Body of pancreas (tissue), 4 donors: ENCODE results near the gene RBSN. TPM values are rescaled to one million over a fixed set of nuclear protein-coding genes. Genes with fewer than 3 reads are reported as not detected.

ENCODE experiments used
- ATAC-seq: fragments of 150-250 bp; one replicate; pipeline ENCODE4 v1.9.1; 2016
- DNase-seq, 4 donors: peaks; one replicate each; pipeline ENCODE4 v3.0.0-alpha.2; 2019
- H3K27ac ChIP-seq, 4 donors: fragments of 200-600 bp; sonication (generic); 1 replicate in 3 of 4; 2 replicates in 1 of 4; pipeline versions ENCODE4 v1.5.1 to v1.6.1; 2016 to 2019; ENCODE audit warnings: mild to moderate bottlenecking in 1 of 4, mixed read lengths in 1 of 4, moderate library complexity in 1 of 4
- H3K27me3 ChIP-seq, 2 donors: fragments of 200-600 bp; sonication (generic); one replicate each; pipeline ENCODE4 v1.6.0; 2016; ENCODE audit warnings: mild to moderate bottlenecking in 1 of 2
- H3K36me3 ChIP-seq, 2 donors: fragments of 200-600 bp; sonication (generic); replicated peaks in 1 of 2; 2 replicates each; pipeline ENCODE4 v1.5.1; 2016; ENCODE audit warnings: low read depth in 2 of 2; ENCODE audit not compliant: insufficient read depth in 1 of 2
- H3K4me1 ChIP-seq: fragments of 200-600 bp; sonication (generic); one replicate; pipeline ENCODE4 v1.6.0; 2016
- H3K4me3 ChIP-seq, 2 donors: fragments of 200-600 bp; sonication (generic); 1 replicate in 1 of 2; 2 replicates in 1 of 2; pipeline ENCODE4 v1.5.1; 2016 to 2019
- H3K9me3 ChIP-seq, 3 donors: fragments of 200-600 bp; sonication (generic); 1 replicate in 2 of 3; 2 replicates in 1 of 3; pipeline ENCODE4 v1.5.1; 2016
- POLR2A ChIP-seq, 3 donors: fragments of 450-650 bp; IDR thresholded peaks; one replicate each; pipeline ENCODE4 v1.6.1; 2016; ENCODE audit warnings: antibody characterized with exemption in 3 of 3, mild to moderate bottlenecking in 2 of 3
- WGBS, 2 donors: methylation state at CpG; one replicate each; pipeline ENCODE4 v1.1.5; 2017; 5-methylcytosine and 5-hydroxymethylcytosine counted together
- intact Hi-C: fragments of 100-400 bp; cut with DNase I; formaldehyde crosslinking; loops from one replicate; pipeline ENCODE4 v1.15.1; 2023
- total RNA-seq, 2 donors: library from RNA; depleted of rRNA; stranded (reverse); fragments of >200 nt; gene quantifications; one replicate each; pipeline ENCODE4 v1.1.0, GENCODE V29; 2016
- TF ChIP-seq, protein P1 (sequence below), 7 experiments: fragments of 450-650 bp in 4 of 7; fragments of 200-600 bp in 3 of 7; sonication (generic) in 3 of 7; IDR thresholded peaks; one replicate each; pipeline ENCODE4 v1.5.1; 2016 to 2019; ENCODE audit warnings: antibody characterized with exemption in 7 of 7

Gene RBSN
- total RNA-seq, 2 donors from 2014 or later, result 9.1 to 9.2 TPM

DNA sequence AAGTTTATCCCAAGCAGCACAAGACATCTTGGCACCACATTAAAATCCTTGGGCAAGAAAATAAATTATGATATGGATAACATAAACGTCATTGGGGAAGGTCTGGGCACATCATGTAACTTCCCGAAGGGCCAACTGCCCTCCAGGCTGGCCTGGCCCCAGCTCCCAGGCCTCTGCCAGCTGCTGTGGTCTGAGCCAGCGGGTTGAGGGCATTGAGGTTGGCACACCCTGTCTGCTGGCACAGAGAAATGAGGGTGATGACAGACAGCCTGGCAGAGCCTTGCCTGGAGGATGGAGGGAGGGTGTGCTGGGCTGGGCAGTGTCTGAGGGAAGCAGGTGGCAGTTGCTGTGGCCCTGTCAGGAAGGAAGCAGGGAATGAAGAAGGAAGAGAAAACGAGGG is 3.3 kb upstream of the RBSN start:
- intact Hi-C loops, result no loop called here
- Histone ChIP-seq H3K9me3 (no peaks in the 10 kb centered on the region), H3K4me1 (peaks cover 11% of the 10 kb centered on the region), H3K27ac (peak overlapping the region in 1 of 4 donors; percentile 1), H3K36me3 (no peaks in the 10 kb centered on the region), H3K27me3 (no peaks in the 10 kb centered on the region), H3K4me3 (no peak overlapping the region)
- DNase-seq, result peak; percentile 56 to 86 (median 70)
- TF ChIP-seq, protein P1, sequence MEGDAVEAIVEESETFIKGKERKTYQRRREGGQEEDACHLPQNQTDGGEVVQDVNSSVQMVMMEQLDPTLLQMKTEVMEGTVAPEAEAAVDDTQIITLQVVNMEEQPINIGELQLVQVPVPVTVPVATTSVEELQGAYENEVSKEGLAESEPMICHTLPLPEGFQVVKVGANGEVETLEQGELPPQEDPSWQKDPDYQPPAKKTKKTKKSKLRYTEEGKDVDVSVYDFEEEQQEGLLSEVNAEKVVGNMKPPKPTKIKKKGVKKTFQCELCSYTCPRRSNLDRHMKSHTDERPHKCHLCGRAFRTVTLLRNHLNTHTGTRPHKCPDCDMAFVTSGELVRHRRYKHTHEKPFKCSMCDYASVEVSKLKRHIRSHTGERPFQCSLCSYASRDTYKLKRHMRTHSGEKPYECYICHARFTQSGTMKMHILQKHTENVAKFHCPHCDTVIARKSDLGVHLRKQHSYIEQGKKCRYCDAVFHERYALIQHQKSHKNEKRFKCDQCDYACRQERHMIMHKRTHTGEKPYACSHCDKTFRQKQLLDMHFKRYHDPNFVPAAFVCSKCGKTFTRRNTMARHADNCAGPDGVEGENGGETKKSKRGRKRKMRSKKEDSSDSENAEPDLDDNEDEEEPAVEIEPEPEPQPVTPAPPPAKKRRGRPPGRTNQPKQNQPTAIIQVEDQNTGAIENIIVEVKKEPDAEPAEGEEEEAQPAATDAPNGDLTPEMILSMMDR (IDR thresholded peaks at IDR 0.05), result no peak
- TF ChIP-seq POLR2A (IDR thresholded peaks at IDR 0.05), result no peak
- peak; percentile 51 for ATAC-seq
- WGBS, 2 donors, result 10 to 11% methylated on average over 4 of the region's 4 CpGs

DNA sequence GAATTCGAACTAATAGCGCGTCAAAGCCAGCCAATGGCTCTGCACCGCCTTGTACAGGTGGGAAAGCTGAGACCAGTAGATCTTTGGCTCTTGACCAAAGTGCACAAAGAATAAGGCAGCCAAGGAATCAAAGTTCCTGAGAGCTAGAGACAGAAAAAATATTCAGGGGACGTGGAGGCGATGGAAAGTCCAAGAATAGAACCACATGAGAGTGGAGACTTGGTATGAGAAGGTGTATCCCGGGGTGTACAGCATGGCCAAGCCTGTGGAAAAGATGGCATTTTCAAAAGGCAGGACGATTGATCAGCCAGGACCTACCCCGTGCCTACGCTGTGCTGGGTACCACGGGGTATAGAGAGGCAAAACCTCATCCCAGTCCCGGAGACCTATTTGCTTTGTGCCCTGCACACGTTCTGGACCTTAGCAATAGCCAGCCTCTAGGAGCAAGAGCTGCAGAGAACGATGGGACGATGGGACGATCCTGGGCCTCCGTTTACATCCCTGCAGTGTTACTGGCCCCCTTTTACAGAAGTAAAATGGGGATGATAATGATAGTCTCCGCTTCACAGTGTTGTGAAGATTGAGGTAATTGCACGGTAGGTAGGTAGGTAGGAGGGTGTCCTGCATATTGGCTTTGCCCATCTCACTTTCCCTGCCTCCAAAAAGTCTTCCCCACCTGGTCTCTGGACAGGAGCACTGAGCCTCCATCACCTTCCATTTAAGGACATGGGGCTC is 583 bp upstream of the RBSN start:
- H3K4me3 ChIP-seq, result peak overlapping the region; percentile 81 to 98
- H3K36me3 ChIP-seq, result peaks cover 0 to 4% of the 10 kb centered on the region in 2 donors
- intact Hi-C loops, result no loop called here
- no peaks in the 10 kb centered on the region for H3K27me3 ChIP-seq
- ATAC-seq, result peak; percentile 28
- no peaks in the 10 kb centered on the region for H3K9me3 ChIP-seq
- WGBS, 2 donors, result 12% methylated on average over 15 to 19 of the region's 19 CpGs
- peak in 3 of 4 donors; percentile 8 to 24 (median 13) for DNase-seq
- no peak for TF ChIP-seq POLR2A (IDR thresholded peaks at IDR 0.05)
- TF ChIP-seq, protein P1 (IDR thresholded peaks at IDR 0.05), result no peak
- peak overlapping the region; percentile 44 to 77 (median 69) for H3K27ac ChIP-seq
- H3K4me1 ChIP-seq, result peaks cover 11% of the 10 kb centered on the region

DNA sequence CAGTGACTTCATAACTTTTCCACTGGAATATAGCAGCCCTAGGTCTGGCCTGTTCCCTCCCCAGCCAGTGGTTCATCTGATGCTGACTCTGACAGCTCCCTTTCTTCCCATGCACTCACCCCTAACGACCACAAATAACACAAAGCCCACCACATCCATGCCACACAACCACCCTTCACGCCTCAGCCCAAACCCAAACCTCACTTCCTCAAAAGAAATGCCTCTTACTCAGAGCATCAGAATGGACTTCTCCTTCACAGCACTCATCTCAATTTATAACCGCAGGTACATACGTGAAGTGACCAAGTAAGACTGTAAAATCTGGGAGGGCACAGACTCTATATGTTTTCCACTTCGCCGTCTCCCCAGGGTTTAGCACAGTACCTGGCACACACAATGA is 1.1 kb downstream of the RBSN start:
- H3K36me3 ChIP-seq, result peaks cover 0 to 7% of the 10 kb centered on the region in 2 donors
- intact Hi-C loops, result no loop called here
- no peak overlapping the region for H3K4me3 ChIP-seq
- TF ChIP-seq, protein P1 (IDR thresholded peaks at IDR 0.05), result no peak
- no peak for TF ChIP-seq POLR2A (IDR thresholded peaks at IDR 0.05)
- H3K9me3 ChIP-seq, result no peaks in the 10 kb centered on the region
- peaks cover 11% of the 10 kb centered on the region for H3K4me1 ChIP-seq
- ATAC-seq, result no peak
- H3K27me3 ChIP-seq, result no peaks in the 10 kb centered on the region
- no peak overlapping the region for H3K27ac ChIP-seq
- no peak for DNase-seq
- WGBS, 2 donors, result 38 to 65% methylated on average over 6 of the region's 6 CpGs

DNA sequence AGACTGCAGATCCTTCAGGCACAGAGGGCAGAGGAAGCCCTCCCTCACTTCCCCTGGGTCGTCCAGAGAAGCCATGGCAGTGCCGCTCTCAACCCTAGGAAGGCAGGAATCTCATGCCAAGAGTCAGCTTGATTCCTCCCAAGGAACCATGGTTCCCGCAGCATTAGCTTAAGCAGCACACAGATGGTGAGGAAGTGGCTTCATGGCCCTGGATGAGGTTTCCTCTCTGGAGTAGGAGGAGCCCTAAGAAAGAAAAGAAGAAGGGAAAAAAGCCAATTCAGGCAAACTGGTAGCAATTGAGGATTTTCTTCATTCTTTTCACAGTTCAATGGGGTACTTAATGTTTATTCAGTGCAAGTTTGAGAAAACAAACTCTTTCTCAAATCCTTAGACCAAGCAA is 2.9 kb downstream of the RBSN start:
- peaks cover 11% of the 10 kb centered on the region for H3K4me1 ChIP-seq
- intact Hi-C loops, result no loop called here
- TF ChIP-seq POLR2A (IDR thresholded peaks at IDR 0.05), result no peak
- TF ChIP-seq, protein P1 (IDR thresholded peaks at IDR 0.05), result no peak
- no peaks in the 10 kb centered on the region for H3K9me3 ChIP-seq
- no peak overlapping the region for H3K4me3 ChIP-seq
- peaks cover 0 to 8% of the 10 kb centered on the region in 2 donors for H3K36me3 ChIP-seq
- H3K27ac ChIP-seq, result no peak overlapping the region
- 84 to 86% methylated on average over 3 of the region's 3 CpGs for WGBS, 2 donors
- no peak for ATAC-seq
- no peaks in the 10 kb centered on the region for H3K27me3 ChIP-seq
- no peak for DNase-seq
